GM21529 (cell line): ENCODE results near the gene MRPL28.
"Not testable (repeated sequence)": the region's sequence is repeated elsewhere in the genome, so short reads cannot be mapped to it uniquely, and the experiment has no call there.

ENCODE experiments used
- ATAC-seq: cut with Tn5 transposase; IDR thresholded peaks from one replicate; pipeline ENCODE4 v1.9.1; 2021; ENCODE audit not compliant: unreplicated experiment

Gene MRPL28

GRCh38 chr16:391885-392335 is 21.6 kb upstream of the MRPL28 start:
- ATAC-seq: no peak

- ATAC-seq: no peak
Measured at GRCh38 chr16:389352-389751, 19.0 kb upstream of the MRPL28 start.

DNA sequence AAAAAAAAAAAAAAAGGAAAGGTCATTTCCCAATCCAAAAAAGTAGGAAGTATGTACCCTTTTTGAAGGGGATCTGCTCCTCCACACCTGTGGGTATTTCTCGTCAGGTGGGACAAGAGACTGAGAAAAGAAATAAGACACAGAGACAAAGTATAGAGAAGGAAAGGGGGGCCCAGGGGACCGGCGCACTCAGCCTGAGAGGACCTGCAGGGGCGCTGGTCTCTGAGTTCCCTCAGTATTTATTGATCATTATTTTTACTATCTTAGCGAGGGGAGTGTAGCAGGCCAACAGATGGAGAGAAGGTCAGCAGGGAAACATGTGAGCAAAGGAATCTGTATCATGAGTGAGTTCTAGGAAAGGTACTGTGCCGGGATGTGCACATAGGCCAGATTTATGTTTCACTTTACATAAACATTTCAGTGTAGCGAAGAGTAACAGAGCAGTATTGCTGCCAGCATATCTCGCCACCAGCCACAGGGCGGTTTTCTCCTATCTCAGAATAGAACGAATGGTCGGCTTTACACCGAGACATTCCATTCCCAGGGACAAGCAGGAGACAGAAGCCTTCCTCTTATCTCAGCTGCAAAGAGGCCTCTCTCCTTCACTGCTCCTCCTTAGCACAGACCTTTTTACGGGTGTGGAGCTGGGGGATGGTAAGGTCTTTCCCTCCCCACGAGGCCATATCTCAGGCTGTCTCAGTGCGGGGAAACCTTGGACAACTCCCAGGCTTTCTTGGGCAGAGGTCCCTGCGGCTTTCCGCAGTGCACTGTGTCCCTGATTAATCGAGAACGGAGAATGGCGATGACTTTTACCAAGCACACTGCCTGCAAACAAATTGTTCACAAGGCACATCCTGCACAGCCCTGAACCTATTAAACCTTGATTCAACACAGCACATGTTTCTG is 17.7 kb upstream of the MRPL28 start:
- not testable (repeated sequence) for ATAC-seq

GRCh38 chr16:386641-387156 is 16.4 kb upstream of the MRPL28 start:
- no peak for ATAC-seq

DNA sequence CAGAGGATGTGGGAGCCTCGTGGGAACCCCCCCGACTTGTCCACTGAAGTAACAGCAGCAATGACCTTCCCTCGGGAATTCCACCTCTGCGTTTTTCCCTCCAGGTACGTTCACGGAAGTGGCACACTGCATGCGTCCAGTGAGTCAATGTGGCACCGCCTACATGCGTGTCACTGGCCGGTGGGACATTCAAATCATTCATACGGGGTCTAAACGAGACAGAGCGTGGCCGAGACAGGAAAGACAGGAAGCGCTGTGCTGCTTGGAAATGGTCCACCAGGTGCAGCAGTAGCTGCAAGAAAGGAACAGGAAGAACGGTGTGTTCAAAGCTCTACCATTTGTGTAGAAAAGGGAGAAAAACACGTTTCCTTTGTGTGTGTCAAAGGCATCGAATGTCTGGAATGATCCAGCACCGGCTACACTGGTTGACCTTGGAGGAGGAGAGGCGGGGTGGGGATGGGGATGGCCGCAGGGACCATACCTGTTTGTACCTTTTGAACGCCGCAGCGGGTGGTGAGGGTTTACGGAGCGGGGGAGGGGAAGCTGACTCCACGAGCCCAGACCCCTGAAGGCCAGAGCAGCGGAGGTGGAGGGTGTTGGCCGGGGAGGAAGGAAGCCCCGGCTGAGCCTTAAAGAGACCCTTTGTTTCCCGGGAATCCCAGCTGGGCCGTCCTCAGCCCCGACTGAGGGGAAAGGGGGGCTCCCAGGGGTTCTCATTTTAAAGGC is 13.2 kb upstream of the MRPL28 start:
- no peak for ATAC-seq

DNA sequence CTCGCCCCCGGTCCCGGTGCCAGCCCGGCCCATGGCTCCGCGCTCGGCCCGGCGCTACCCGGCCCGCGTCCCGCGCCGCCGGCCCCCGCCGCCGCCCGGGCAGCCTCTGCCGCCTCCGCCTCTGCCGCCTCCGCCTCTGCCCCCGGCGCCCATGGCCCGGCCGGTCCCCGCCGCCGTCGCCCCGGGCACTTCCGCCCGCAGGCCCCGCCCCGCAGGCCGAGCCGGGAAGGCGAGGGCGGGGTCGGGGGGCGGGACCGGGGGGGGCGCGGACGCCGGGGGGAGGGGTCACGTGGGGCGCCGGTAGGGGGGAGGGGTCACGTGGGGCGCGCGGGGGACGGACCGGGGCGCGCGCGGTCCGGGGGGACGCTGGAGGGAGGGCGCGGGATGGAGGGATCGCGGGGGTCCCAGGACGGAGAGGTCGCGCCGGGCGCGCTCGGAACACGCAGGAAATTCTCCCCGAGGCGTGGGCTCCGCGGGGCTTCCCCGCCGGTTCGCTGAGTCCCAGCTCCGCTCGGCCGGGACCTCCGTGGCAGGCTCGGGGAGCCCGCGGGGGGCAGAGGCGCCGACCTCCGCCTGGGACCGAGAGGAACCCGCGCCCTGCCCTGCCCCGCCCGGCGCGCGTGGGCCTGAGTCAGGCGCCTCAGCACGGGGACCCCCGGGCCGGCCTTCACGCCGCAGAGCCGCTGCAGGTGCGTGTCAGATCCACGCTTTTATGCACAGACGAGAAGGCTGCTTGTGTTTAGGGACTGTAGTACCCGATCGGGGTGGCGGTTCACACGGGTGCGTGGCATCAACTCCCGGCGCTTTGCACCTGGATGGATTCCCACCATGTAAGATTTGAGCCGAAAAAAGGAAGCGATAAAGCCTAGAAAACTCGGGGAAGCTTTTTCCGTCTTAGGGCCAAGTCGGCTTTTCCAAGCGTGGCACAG is 11.7 kb upstream of the MRPL28 start, which contains the start of gene PGAP6:
PGAP6 (minus strand) TSS at position 190 of the 929 bp plus-strand sequence; CDS start at position 33, 157 bp downstream.
- peak; percentile 40 for ATAC-seq

DNA sequence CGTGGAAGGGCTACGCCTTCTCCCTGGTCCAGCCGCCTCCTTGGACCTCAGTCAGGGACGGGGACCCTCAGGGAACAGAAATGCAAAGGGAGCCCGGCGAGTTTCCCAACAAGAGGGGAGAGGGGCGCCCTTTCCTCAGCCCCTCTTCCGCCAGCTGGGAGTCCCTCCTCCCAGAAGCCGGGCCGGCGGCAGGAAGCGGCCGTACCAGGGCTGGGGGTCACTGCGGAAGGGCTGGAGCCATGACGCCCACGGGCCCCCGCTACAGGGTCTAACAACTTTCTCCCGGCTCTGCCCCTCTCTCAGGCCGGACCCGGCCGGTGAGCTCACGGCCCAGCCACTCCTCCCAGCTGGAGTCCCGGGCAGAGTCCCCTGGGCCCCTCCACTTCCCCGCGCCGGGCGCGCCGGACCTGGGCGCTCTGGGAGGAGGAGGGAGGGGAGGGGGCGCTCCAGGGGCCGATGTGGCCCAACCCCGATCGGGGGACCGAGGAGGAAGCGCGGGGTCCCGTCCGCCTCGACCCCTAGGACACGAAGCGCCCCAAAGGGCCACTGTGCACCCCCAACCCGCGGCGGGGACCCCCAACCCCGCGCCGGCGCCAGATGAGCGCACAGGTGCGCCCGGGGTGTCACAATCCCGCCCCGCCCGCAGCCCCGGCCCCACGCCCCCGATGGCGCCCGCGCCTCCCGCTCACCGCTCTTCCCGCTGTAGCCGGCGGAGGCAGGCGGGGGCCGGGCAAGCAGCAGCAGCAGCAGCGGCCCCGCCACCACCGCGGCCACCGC is 10.9 kb upstream of the MRPL28 start:
- peak; percentile 30 for ATAC-seq

DNA sequence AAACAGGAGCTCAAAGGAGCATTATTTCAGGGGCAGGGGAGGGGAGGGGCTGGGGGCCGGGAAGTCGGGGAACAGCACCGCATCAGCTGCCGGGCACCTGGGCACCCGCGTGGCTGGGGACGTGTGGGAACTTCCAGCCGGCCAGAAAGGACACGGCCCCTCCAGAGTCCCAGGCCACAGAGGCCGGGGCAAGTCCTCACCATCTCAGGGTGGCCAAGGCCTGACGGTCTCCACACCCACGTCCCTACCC is 10.3 kb upstream of the MRPL28 start:
- ATAC-seq: peak; percentile 10

DNA sequence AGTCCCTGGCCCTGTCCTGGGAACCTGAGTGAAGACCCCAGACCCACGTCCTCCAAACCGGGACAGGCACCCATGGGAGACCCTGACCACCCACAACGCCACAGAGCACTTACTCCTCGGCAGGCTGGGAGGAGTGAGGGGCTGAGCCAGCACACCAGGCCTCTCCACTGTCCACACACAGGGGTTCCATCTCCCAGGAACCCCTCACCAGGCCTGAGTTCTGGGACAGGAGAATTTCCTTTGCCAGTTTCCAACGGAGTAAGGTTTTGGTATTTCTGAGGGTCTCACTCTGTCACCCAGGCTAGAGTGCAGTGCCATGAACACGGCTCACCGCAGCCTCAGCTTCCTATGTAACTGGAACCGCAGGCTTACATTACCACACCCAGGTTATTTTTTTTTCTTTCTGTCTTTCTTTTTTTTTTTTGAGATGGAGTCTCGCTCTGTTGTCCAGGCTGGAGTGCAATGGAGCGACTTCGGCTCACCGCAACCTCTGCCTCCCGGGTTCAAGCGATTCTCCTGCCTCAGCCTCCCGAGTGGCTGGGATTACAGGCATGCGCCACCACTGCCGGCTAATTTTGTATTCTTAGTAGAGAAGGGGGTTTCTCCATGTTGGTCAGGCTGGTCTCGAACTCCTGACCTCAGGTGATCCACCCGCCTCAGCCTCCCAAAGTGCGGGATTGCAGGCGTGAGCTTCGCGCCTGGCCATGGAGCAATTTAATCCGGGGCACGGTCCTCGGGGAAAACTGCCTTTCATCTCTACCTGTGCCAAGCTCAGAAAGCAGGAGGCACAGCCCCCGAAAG is 9.8 kb upstream of the MRPL28 start:
- ATAC-seq: no peak

- no peak for ATAC-seq
Measured at GRCh38 chr16:379183-379960, 9.0 kb upstream of the MRPL28 start.

GRCh38 chr16:378821-379182 is 8.5 kb upstream of the MRPL28 start:
- no peak for ATAC-seq

DNA sequence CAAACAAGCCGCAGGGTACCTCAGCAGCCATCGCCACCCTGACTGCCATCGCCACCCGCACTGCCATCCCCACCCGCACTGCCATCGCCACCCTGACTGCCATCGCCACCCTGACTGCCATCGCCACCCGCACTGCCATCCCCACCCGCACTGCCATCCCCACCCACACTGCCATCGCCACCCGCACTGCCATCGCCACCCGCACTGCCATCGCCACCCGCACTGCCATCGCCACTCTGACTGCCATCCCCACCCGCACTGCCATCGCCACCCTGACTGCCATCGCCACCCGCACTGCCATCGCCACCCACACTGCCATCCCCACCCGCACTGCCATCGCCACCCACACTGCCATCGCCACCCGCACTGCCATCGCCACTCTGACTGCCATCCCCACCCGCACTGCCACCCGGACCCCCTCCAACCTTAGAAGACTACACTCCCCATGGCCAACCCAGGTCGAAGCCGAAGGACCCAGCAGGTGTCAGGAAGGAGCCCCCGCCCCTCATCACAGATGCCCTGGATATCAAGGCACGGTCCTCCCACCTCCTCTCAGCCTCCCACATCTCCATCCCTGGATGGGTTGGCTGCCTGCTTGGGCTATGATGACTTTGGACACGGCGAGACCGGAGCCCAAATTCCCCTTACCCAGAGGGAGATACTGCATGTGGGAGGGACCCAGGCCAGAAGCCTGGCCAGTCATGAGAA is 7.9 kb upstream of the MRPL28 start:
- not testable (repeated sequence) for ATAC-seq

DNA sequence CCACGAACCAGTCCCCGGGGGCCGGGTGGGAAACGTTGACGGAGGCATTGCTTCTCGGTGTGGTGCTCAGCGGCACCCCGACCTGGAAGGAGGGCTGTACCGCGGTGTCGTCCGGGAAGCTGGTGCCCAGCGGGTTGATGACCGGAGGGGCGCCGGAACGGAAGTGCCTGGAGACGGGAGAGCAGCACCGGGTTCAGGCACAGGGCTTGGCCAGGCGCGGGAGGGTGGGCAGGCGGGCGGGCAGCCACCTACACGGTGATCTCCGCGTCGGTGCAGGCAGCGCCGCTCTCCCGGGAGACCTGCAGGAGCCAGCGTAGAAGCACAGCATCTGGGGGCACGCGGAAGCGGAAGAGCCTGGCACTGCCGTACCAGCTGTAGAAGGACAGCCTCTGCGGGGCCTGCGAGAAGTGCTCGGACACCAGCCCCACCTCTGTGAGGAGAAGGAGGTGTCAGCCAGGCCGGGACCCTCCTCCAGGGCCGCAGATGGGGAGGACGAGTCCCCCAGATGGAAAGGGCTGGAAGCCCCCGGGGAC is 7.1 kb upstream of the MRPL28 start:
- no peak for ATAC-seq

DNA sequence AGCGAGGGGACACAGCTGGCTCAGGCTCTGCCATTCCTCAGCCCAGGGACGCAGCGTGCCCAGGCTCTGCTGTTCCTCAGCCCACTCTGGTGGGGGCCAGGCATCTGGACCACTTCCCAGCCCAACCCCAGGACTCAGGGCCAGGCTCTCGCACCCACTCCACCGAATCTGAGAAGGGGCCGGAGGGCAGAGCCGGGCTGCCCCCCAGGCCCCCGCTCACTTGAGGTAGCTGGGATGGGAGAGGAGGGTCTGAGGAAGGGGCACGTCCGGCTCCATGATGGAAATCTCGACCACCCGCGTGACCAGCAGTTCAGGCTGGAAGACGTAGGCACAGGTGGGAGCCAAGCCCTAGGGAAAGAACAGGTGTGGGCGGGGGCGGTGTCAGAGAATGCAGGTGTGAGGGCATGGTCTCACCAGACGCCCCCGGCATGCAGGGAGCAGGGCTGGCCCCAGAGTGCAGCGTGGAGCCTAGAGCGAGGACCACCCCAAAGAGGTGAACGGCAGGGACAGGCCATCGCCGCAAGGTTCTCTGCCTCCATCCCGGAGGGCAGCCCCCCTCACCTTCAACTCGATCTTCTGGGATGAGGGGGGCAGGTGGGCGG is 6.6 kb upstream of the MRPL28 start:
- no peak for ATAC-seq

GRCh38 chr16:375927-376816 is 5.8 kb upstream of the MRPL28 start:
- no peak for ATAC-seq

DNA sequence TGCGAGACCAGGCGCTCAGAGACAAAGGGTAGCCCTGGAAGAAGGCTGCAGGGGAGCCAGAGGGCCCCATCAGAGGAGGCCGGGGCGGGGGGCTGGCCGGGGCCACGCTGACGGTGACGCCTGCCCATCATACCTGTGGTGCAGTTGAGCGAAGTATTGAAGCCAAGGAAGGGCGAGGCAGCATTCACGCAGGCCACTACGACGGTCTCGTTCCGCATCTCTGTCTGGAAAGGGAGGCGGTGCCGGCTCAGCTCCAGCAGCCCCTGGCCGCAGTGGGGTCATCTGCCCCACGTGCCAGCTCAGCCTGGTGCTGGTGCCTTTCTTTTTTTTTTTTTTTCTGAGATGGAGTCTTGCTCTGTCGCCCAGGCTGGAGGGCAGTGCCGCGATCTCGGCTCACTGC is 4.9 kb upstream of the MRPL28 start:
- no peak for ATAC-seq

GRCh38 chr16:374616-374926 is 4.2 kb upstream of the MRPL28 start:
- no peak for ATAC-seq
